ENCODE results near the gene USP7.
"Not testable (repeated sequence)": the region's sequence is repeated elsewhere in the genome, so short reads cannot be mapped to it uniquely, and the experiment has no call there.

The USP7 gene

DNA sequence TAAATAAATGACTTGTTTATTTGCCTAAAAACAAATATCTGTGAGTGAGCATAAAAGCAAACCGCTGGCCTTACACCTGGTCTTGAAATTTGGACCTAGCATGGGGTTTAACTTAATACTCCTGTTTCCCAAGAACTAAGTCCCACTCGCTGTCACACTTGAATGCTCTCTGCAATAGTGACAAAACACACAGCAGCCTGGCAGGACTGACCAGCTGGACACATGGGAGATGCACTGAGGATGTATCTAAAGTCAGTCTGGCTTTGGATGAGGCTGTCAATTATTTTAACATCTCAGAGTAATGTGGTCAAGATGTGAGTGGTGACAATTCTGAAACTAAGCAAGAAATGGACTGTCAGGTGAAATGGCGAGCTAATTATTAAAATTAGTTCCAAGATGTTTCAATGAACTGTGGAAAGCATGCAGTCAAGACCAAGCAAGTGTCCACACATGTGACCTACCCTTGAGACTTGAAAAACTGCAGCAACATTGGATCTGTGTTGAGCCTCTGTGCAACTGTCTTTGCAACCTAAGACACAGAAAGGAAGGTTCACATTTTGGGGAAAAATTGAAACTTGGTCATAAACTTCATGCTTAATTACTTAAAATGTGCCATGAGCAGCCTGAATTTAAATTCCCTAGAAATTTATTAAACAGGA, 64.9 kb downstream of the USP7 start:
- DNase-seq = no peak

- DNase-seq = no peak
These were observed 68.9 kb downstream of the USP7 start for GRCh38 chr16:8894736-8895334.

GRCh38 chr16:8893976-8894690, 69.6 kb downstream of the USP7 start:
- no peak for DNase-seq

DNA sequence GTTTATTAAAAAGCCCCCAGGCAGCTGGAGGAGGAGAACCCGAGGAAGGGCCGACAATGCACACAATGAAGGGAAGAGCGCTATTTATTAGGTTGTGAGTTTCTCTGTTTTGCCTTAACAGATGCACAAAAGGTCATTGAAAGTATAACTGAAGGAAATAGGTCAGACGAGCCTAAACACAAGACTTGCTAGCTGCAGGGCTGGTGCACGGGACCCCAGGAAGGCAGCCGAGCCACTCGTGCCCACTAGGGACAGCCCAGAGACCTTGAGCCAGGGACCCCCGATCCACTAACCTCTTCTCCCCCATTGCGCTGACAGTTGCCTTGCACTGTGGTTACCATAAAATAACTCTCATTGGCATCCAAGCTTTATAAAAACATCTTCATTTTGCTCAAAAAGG, 70.3 kb downstream of the USP7 start:
- no peak for DNase-seq

- no peak for DNase-seq
These were observed 71.6 kb downstream of the USP7 start for GRCh38 chr16:8892101-8892575.

GRCh38 chr16:8890549-8890921, 73.2 kb downstream of the USP7 start:
- no peak for DNase-seq

GRCh38 chr16:8889893-8890548, 73.7 kb downstream of the USP7 start:
- DNase-seq = no peak

DNA sequence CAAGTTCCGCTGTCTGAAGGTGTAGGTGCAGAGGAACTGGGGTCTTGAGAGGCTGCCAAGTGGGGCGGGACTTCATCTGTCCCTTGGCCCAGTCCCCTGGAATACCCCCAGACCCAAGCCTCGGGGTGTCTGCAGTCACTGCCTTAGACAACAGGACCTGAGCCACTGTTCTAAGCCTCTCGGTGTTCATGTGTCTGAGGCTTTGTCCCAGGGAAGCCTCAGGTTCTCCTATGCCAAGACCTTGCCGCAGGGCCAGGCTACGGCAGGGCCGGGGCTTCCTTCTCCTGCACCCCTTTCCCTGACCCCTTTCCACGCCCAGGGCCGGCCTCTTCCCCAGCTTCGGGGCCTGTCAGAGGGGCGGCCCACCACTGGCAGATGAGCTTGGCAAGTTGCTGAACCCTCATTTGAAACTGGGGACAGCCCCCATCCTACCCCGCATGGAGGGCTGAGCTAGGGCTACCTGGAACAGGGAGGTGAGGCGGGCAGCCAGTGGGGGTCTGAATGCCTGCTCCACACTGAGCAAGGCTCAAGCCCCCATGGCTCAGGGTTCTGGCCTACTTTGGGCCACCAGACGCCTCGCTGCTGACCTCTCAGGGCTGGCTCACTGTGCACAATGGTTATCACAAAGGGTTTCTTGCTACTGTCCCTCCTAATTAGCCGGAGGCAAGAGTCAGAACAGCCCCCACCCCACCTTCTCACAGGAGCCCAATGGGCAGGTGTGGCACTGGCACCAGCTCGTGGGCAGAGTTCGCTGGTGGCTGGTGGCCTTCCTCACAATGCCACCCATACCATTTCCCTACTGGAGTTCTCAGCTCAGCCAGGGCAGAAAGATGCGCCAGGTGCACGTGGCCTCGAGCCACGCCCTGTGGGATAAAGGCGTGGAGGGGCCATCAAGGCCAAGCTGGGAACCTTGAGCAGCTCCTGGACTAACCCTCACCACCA, 74.5 kb downstream of the USP7 start:
- DNase-seq = no peak

GRCh38 chr16:8887952-8888560, 75.7 kb downstream of the USP7 start:
- no peak for DNase-seq

DNA sequence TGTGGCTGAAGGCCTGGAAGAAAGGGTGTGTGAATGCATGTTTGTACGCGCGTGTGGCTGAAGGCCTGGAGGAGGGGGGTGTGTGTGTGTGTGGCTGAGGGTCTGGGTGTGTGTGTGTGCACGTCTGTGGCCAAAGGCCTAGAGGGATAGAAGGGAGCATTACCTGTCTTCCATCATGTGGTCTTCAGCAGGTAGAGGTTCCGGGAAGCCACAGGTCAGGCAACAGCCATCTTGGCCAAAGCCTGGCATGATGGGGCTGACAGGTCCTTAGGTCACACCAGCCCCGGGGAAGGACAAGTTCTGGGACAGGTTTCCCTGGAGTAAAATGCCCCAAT, 76.3 kb downstream of the USP7 start:
- DNase-seq = no peak

GRCh38 chr16:8886593-8887430, 76.9 kb downstream of the USP7 start:
- DNase-seq = no peak

- no peak for DNase-seq
These were observed 77.8 kb downstream of the USP7 start for GRCh38 chr16:8885674-8886592.

GRCh38 chr16:8882725-8883377, 80.9 kb downstream of the USP7 start:
- DNase-seq = no peak

DNA sequence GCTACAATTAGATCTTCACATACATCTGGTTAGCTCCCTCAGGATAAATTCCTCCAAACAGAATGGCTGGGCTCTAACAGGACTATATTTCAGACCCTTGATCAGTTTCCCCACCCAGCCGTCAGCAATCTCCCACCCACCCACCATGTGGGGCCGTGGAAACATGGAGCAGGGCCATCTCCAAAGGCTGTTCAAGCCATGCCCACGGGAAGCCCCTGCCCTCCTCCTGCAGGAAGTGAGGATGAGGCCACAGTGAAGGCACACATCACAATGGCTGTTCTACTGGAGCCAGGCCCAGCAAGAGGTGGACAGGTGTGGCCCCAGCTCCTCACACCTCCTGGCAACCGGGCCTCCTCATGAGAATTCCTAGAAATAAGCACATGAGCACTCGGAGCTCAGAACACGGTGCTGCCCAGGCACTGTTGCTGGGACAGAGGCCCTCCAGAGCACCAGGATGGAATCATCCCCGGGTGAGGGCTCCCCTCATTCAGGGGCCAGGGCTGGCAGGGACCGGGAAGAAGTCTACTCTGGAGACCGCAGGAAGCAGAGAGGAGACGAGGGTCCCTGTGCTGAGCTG, 81.6 kb downstream of the USP7 start, which contains the start of gene LITAFD:
Gene LITAFD (plus strand): TSS at position 311 of the 577 bp plus-strand sequence. CDS start 2,005 bp downstream, outside the sequence.
- DNase-seq = no peak

DNA sequence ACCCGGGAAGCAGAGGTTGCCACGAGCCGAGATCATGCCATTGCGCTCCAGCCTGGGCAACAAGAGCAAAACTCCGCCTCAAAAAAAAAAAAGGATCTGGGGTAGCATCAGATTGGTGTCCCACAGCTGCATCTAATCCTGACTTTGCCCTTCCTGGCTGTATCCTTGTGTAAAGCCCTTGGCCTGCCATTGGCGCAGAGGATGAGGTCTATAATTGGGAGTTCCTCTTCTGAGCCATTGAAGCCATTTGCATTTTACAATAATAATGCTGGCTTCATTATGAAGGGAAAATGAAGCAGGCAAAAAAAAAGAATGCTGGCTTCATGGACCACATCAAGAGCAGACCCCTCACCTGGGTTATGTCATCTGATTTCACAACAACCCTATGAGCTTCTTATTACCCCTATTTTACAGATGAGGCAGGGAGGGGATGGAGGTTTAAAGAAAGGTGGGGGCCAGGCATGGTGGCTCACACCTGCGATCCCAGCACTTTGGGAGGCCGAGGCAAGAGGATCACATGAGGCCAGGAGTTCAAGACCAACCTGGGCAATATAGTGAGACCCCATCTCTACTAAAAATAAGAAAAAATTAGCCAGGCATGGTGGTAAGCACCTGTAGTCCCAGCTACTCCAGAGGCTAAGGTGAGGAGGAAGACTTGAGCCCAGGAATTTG, 82.7 kb downstream of the USP7 start:
- no peak for DNase-seq

- no peak for DNase-seq
These were observed 85.2 kb downstream of the USP7 start for GRCh38 chr16:8878523-8878911.

DNA sequence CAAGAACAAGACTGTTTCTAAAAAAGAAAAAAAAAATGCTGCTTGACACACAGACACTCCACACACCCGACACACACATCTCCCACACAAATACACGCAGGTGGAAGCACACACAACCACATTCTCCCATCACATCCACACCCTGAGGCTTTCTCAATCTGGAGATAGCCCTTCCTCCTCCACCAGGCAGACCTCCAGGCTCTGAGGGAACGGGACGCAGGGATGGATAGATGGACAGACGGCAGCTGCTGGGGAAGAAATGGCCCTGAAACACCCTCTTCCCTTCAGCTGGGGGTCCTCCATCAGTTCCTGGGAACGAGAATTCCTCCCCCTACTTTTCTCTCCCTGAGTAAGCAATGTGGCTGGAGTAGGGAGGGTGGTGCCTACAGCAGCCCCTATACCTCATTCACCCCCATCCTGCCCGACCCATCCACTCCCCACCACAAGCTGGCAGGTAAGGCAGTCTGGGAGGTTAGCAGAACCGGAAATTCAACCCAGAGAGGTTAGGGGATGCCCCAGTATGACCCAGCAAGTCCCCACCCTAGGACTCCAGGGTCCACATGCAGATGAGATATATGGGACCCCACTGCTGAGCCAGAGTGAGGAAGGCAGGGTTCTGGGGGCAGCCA, 85.7 kb downstream of the USP7 start:
- DNase-seq = no peak

GRCh38 chr16:8875317-8875716, 88.4 kb downstream of the USP7 start:
- DNase-seq = not testable (repeated sequence)
